HG02840 (cell line): ENCODE data around the gene CDC42BPB.

Experiments
- ATAC-seq: cut with Tn5 transposase; IDR thresholded peaks from one replicate; pipeline ENCODE4 v1.9.1; 2021; ENCODE audit warnings: mild to moderate bottlenecking, moderate library complexity, moderate number of reproducible peaks; ENCODE audit not compliant: unreplicated experiment, low FRiP score

CDC42BPB gene

GRCh38 chr14:103074729-103075367 is 17.5 kb upstream of the CDC42BPB start:
- ATAC-seq = no peak

GRCh38 chr14:103073876-103074728 is 16.8 kb upstream of the CDC42BPB start:
- no peak for ATAC-seq

GRCh38 chr14:103073367-103073875 is 16.1 kb upstream of the CDC42BPB start:
- ATAC-seq = no peak

- no peak for ATAC-seq
Measured at GRCh38 chr14:103072595-103073366, 15.4 kb upstream of the CDC42BPB start.

GRCh38 chr14:103071544-103072251 is 14.3 kb upstream of the CDC42BPB start:
- no peak for ATAC-seq

- ATAC-seq = no peak
Measured at GRCh38 chr14:103070971-103071542, 13.7 kb upstream of the CDC42BPB start.

- no peak for ATAC-seq
Measured at GRCh38 chr14:103070263-103070885, 13.0 kb upstream of the CDC42BPB start.

GRCh38 chr14:103068351-103069073 is 11.2 kb upstream of the CDC42BPB start:
- no peak for ATAC-seq

- ATAC-seq = no peak
Measured at GRCh38 chr14:103067231-103067954, 10.0 kb upstream of the CDC42BPB start.

- ATAC-seq = no peak
Measured at GRCh38 chr14:103066399-103066798, 9.1 kb upstream of the CDC42BPB start.

GRCh38 chr14:103065861-103066260 is 8.5 kb upstream of the CDC42BPB start:
- ATAC-seq = no peak

GRCh38 chr14:103064978-103065377 is 7.6 kb upstream of the CDC42BPB start:
- no peak for ATAC-seq

- ATAC-seq = no peak
Measured at GRCh38 chr14:103064436-103064835, 7.1 kb upstream of the CDC42BPB start.

- ATAC-seq = no peak
Measured at GRCh38 chr14:103061482-103061976, 4.2 kb upstream of the CDC42BPB start.

GRCh38 chr14:103059556-103059955 is 2.2 kb upstream of the CDC42BPB start:
- no peak for ATAC-seq

- no peak for ATAC-seq
Measured at GRCh38 chr14:103058164-103059055, 1.1 kb upstream of the CDC42BPB start.

GRCh38 chr14:103057028-103057371 is 349 bp downstream of the CDC42BPB start:
- no peak for ATAC-seq
